Hematopoietic multipotent progenitor cell treated with erythropoietin and hydrocortisone succinate and interleukin-3 and kit ligand, for 4 days (in vitro differentiated cells): ENCODE data around the gene PRKCH.

Experiments
- DNase-seq: peaks from one replicate; pipeline ENCODE4 v3.0.0-alpha.2; 2015

PRKCH gene

DNA sequence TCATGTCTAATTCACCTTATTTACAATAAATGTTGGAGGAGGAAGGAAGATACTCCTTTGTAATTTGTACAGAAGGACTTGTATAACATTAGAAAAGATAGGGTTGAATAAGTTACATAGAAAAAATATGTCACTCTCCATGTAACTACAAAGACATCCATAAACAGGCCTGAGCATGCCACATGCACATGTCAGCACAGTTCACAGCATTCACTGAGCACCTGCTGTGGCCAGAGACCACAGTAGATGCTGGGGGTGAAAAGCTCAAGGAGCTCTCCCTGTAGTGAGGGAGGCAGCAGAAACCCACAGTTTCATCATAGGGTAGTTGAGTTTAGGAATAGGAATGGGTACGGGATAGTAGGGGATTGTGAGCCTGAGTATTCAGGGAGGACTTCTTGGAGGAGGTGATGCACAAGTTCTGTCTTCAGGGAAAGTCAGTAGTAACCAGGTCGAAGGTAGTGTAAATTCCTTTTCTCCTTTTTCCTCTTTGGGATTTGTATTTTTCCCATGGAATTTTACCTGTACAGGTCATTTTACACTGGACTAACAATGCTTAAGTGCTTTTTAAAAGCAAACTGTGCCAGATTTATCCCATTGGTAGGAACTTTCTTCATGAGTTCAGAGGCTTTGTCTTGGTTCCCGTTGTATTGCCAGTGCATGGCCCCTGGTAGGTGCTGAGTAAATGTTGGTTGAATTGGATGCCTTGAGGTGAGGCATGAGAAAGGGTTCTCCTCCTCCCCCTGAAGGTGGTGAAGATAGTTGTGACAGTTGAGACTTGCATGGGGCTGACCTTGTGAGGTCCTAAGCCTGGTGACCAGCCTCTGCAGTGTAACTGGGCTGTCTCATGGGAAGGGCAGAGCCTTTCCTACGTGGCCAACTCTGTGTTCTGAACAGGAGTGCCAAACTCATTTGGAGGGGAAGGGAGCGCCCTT lies 20.2 kb downstream of the PRKCH start:
- DNase-seq: no peak

- peak; percentile 76 for DNase-seq
Observed at GRCh38 chr14:61342486-61342885, 21.1 kb downstream of the PRKCH start.

DNA sequence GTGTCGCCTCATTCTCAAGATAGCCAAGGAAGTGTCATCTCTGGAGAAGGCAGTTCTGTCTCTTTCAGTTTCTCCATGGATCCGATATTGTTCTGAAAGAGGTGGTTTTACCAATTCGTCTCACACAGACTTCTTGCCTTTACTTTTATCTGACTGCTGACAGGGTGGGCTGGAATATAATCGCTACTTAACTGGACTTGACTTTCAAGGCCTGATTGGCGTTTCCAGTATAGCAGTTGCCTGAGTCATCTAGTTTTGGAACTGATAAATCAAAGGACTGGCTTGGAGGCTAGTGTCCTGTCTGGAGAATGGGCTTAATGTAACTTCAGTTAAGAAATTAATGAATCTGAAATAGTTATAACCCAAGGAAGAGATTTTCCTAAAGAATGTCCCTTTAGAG lies 21.6 kb downstream of the PRKCH start:
- DNase-seq: peak; percentile 67

GRCh38 chr14:61343471-61343870 lies 22.1 kb downstream of the PRKCH start:
- no peak for DNase-seq

- no peak for DNase-seq
Observed at GRCh38 chr14:61343991-61344405, 22.6 kb downstream of the PRKCH start.

DNA sequence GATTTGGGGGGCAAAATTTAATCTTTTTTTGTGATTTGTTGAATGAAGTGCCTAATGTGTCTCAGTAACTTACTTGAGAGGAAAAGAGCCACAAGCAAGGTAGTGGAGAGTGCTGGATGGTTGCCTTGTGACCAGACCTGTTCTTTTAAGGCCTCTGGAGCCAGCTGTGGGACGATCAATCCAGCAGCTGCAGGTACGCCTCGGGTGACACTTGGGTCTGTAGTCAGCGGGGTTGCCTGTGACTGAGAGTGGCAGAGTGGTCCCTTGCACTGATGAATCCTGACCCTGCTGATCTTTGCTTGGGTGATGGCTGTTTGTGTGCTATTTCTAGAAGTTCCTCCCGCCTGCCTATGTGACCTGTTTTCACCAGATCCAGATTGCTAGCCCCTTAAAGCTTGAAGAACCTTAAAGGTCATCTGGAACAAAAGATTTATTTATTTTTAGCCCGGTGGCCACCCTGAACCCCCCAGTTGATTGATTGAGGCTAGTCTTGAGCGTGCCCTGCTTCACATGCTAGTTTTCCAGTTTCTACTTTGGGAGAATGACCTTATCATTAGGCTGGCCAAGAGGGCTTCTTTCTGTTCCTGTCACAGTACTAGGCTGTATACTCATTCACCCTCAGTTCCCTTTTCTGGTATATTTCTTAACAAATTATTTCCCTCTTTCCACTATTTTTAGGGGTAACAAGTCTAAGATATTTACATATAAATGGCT lies 23.2 kb downstream of the PRKCH start:
- DNase-seq: no peak

- no peak for DNase-seq
Observed at GRCh38 chr14:61345151-61345482, 23.7 kb downstream of the PRKCH start.

DNA sequence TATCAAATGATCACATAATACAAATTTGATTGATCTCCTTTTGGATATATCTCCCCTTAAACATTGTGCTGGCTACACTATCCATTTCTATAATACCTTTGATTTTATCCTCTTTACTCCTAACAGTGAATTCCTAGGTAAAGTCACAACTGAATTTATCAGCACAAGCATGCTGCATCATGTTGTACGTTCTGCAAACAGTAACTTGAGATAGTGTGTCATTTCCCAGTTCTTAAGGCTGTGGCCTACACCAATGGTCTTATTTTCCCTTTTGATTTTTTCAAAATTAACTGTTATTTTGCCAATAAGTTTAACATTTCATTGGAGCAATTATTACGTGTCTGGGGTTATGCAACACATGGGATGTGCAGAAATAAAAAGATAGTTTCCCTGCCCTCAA lies 24.8 kb downstream of the PRKCH start:
- DNase-seq: no peak

DNA sequence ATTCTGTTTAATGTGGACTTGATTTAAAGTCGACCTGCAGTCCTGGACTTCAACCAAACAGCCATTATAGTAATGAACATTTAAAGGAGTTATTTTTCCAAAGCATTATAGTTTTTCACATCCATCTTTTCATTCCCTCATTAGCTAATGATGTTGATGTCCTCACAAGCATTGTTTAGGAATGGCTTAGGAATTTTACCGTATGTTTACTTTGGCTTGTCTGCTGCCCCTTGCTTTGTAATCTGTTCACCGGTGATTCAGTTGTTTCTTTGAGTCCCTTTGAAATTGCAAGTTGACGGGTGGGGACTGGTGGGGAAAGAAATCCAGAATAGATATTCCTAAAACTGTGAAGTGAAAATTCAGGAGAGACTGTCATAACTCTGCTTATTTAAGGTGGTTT lies 25.4 kb downstream of the PRKCH start:
- no peak for DNase-seq

DNA sequence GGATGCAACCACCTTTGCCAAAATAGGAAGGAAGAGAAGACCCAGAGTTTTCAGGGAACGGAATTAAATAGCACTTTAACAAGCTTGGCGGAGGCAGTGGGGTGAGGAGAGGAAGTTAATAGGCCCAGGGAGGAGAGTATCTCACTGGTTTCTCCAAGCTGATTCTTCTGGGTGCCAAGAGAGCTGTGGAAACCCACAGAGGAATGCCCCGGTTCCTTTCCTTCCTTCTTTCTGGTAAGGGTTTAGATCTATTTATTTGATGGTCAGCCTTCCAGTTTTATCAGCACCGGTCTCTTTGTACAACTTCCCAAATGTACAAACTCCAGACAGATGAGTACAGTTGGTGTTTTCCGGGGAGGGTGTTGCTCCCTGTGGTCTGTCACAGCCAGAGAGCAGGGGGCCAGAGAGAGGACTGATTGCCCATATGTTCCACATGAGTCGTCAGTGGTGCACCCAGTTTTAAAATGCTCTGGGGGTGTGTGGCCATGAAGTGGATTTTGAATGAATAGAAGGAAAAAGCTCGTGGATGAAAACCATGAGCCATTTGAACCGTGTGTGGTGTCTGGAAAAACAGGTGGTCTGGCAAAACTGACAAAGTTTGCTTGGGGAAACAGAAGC lies 26.6 kb downstream of the PRKCH start:
- DNase-seq: peak; percentile 51

- DNase-seq: no peak
Observed at GRCh38 chr14:61350427-61351270, 29.3 kb downstream of the PRKCH start.

DNA sequence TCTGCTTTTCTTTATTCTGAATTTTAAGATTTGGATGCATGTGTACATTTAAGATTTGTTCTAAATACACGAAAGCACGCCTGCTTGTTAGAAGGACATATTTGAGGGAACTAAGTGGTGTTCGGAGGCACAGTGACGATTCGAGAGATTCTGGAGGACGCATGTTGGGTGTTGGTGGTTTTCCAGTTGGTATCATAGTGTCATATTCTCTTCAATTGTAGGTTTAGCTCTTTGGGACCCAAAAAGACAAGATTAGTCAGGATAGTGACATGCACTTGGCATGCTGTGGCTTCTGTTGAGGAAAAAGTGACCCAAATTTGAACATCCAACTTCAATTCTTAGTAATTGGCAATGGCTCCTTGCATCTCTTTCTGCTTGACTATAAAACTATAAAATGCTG lies 30.1 kb downstream of the PRKCH start:
- DNase-seq: no peak

DNA sequence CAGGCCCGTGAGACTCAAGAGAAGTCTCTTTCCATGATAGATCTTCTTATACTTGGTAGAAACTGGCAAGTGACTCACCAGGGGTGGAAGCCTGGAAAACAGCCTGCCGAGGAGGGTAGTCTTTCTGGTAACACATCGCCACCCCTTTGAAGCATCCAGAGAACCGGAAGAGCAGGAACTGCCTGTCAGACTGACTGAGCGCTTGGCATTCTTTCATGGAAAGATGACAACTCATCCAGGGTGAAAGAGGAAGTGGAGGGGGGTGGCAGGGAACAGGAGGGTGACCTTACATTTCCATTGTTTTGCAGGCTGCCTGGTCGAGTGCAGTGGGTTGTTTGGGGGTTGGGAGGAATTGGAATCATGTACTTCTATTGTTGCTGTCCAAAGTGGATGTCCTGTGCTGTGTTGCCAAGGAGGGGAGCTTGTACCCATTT lies 34.5 kb downstream of the PRKCH start:
- peak; percentile 47 for DNase-seq

DNA sequence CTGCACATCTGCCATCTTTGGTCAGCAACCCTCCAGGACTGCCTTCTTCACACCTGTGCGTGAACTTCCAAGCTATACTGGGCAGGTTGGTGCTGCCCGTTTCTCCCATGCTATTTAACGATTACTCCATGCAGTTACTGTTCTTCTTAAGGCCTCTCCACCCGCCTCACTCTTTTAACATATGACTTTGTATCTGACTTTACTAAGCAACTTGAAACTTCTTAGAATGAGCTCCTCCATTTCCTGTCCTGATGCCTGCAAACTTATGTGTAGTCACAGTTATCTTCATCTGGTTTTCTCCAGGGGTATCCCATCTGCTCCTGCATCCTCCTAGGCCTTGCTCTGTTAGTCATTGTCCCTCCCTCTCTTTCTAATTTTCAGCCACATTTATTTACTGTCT lies 35.7 kb downstream of the PRKCH start:
- DNase-seq: no peak

DNA sequence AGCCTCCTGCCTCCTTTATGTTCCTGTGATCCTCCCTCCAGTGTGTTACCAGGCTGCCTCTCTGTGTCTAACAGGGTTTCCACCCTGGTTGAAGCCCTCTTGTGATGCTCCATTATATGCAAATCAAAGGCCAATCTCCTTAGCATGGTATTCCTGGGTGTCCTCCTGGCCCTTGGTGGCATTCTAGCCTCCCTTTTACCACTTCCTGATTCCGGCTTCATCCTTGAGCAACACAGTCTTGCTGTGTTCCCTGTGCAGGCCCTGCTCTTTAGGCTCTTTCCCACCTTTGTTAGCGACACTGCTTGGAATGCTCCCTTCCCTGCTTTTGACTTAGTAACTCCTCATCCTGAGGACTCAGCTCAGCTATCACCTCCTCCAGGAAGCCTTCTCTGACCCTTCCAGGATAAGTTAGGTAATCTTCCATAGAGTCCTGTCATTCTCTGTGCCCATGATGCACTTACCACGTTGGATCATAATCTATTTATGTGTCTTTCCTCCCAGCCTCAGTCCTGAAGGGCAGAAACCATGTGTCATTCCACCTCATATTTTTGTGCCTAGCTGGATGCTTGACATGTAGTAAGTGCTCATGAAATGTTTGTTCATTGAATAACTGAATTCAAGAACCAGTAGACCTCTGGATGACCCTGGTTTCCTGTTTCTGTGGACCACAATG lies 37.3 kb downstream of the PRKCH start:
- DNase-seq: no peak

GRCh38 chr14:61360796-61361525 lies 39.6 kb downstream of the PRKCH start:
- DNase-seq: no peak

DNA sequence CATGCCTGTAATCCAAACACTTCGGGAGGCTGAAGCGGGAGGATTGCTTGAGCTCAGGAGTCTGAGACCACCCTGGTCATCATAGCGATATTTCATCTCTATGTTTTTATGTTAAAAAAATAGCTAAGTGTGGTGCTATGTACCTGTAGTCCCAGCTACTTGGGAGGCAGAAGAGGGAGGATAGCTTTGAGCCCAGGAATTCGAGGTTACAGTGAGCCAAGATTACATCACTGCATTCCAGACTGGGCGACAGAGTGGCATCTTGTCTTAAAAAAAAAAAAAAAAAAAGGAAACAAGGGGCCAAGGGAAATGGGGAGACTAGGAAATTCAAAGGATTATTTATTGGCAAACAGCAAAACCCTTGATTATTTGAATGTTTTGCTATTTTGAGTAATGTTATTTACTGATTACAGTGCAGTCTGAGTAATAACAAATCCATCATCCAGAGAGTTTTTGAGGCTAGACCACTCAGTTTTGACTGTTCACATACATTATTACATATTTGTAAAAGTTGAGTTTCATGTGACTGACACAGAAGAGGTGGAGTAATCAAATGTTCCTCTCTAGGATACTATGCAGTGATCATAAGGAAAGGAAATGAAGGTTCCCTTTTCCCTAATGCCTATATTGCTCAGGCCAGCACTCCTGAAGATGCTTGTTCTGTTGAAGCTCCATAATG lies 40.8 kb downstream of the PRKCH start:
- no peak for DNase-seq

DNA sequence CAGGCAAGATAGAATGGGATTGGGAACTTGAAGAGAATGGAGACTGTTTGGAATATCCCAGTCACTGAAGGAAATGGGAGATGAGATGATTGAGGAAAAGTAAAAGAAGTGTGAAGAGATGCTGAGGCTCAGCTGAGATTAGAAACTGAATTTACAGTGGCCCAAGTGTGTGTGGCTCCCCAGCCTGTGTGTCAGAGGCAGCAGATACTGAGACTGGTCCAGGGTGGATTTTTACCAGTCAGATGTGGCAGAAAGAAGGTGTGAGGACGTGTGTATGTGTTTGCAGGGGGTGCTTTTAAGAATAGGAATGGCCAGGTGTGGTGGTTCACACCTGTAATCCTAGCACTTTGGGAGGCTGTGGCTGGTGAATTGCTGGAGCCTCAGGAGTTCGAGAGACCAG lies 42.9 kb downstream of the PRKCH start:
- no peak for DNase-seq

GRCh38 chr14:61365667-61366212 lies 44.4 kb downstream of the PRKCH start:
- no peak for DNase-seq

DNA sequence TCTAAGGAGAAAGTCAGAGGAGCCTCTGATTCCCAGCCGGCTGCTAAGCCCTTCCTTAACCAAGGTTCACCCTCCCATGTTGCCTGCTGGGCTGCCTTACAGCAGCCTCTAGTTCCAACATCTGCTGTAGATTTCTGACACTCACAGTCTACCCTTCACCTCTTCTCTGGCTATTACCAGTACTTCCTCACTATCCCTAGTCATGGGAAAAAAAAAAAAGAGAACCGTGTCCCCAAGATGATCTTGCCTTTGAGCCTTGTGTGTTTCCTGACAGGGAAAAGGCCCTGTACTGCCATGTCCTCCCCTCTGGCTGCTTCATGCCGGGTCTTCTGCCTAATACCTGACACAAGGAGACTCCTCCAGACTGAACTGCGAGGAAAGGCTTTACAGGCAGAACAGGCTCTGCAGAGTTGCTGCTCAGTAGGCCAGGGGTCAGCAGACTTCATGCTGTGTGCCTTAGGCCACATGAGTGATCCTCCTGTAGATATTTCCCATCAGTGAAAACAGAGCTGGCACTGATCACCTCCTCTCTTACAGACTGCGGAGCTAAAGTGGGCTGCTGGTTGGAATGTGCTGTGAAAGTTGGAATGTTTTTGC lies 46.8 kb downstream of the PRKCH start:
- DNase-seq: no peak
